ENCODE data around the gene FNIP2. TPM values are rescaled to one million over a fixed set of nuclear protein-coding genes. Genes with fewer than 3 reads are reported as not detected.

Gene FNIP2
- polyA plus RNA-seq, 1 experiment = 14.8 TPM

DNA sequence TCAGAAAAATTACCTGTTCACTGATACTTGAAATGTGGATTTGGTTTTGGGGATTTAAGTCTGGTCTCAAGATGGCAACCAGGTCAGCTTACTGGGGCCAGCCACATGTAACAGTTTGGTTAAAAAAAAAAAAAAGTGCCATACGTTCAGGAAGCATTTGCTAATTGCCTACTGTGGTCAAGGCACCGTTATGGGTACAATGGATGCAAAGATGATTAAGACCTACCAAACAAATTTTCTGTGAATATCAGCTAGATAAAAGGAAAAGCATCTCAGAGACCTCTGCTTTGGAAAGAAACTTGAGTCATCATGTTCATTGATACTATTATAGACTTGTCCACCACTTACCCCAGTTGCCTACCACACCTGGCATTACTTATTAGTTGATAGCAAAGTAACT lies 80.9 kb downstream of the FNIP2 start:
- no peak overlapping the region for H3K4me3 ChIP-seq (ENCODE audit: low read depth, low read length)
- H3K27me3 ChIP-seq (ENCODE audit: control insufficient read depth, insufficient read depth, low read length) = no peaks in the 10 kb centered on the region
- ChIA-PET POLR2A (no interaction called here), CTCF (interaction anchor here (0.7 to 4.7 kb wide), 8 partner anchors 11 to 352 kb away, joined by 3 to 29 read pairs (median 4); no protein-coding TSS in a partner anchor)
- 0 out of 2 replicates have a peak, but pooled peaks cover 2% of the 10 kb centered on the region for H3K36me3 ChIP-seq (ENCODE audit: control insufficient read depth, insufficient read depth, low read length)
- TF ChIP-seq, protein P1, sequence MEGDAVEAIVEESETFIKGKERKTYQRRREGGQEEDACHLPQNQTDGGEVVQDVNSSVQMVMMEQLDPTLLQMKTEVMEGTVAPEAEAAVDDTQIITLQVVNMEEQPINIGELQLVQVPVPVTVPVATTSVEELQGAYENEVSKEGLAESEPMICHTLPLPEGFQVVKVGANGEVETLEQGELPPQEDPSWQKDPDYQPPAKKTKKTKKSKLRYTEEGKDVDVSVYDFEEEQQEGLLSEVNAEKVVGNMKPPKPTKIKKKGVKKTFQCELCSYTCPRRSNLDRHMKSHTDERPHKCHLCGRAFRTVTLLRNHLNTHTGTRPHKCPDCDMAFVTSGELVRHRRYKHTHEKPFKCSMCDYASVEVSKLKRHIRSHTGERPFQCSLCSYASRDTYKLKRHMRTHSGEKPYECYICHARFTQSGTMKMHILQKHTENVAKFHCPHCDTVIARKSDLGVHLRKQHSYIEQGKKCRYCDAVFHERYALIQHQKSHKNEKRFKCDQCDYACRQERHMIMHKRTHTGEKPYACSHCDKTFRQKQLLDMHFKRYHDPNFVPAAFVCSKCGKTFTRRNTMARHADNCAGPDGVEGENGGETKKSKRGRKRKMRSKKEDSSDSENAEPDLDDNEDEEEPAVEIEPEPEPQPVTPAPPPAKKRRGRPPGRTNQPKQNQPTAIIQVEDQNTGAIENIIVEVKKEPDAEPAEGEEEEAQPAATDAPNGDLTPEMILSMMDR (IDR thresholded peaks at IDR 0.05; ENCODE audit: insufficient read depth, low read depth, low read length) = no peak
- no peak for DNase-seq (ENCODE audit: low read depth)

DNA sequence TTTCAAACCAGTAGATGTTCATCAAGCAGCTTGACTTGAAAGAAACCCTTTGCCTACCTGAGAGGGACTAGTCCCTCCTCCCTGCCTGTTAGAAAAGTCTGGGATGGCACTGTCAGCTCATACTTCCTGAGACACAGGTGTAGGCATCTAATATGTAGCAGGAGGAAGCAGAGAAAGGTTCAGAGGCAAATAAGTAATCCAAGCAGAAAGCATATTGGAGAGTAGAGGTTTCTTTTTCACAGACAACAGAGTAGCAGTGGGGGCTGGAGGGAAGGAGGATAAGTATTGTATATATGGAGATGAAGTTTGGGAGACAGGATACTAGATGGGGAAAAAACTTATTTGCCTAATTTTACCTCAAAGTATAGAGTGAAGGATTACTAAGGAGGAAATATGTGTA lies 81.5 kb downstream of the FNIP2 start:
- CTCF ChIA-PET = interaction anchor here (0.7 to 4.7 kb wide), 9 partner anchors 12 to 351 kb away, joined by 3 to 29 read pairs (median 4); no protein-coding TSS in a partner anchor
- no peak overlapping the region for H3K4me3 ChIP-seq (ENCODE audit: low read depth, low read length)
- POLR2A ChIA-PET = no interaction called here
- TF ChIP-seq, protein P1 (IDR thresholded peaks at IDR 0.05; ENCODE audit: insufficient read depth, low read depth, low read length) = no peak
- 0 out of 2 replicates have a peak, but pooled peaks cover 2% of the 10 kb centered on the region for H3K36me3 ChIP-seq (ENCODE audit: control insufficient read depth, insufficient read depth, low read length)
- H3K27me3 ChIP-seq (ENCODE audit: control insufficient read depth, insufficient read depth, low read length) = no peaks in the 10 kb centered on the region
- no peak for DNase-seq (ENCODE audit: low read depth)

- TF ChIP-seq, protein P1 (IDR thresholded peaks at IDR 0.05; ENCODE audit: insufficient read depth, low read depth, low read length) = peak; percentile 53
- DNase-seq (ENCODE audit: low read depth) = no peak
- 0 out of 2 replicates have a peak, but pooled peaks cover 2% of the 10 kb centered on the region for H3K36me3 ChIP-seq (ENCODE audit: control insufficient read depth, insufficient read depth, low read length)
- CTCF ChIA-PET = interaction anchor here (0.7 to 4.7 kb wide), 23 partner anchors 10 to 444 kb away, joined by 3 to 29 read pairs (median 4); no protein-coding TSS in a partner anchor
- POLR2A ChIA-PET = no interaction called here
- H3K27me3 ChIP-seq (ENCODE audit: control insufficient read depth, insufficient read depth, low read length) = no peaks in the 10 kb centered on the region
- no peak overlapping the region for H3K4me3 ChIP-seq (ENCODE audit: low read depth, low read length)
Measured at GRCh38 chr4:158850800-158851644, 82.2 kb downstream of the FNIP2 start.

DNA sequence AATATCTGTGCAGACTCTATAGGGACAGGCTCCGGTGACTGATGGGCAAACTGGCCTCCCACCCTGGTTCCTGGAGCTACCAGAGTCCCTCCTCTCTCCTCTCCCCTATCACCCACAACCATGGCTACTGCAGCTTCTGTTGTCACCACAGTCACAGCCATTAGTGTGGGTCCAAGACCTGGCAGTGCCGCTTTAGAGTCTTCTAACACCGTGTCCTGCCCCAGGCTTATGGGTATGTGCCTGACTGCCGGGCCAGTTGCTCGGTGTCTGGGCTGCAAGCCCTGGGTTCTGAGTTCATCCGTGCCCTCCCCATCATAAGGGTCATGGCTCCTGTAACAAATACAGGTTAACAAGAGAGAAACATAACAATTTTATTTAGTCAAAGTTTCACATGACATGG lies 85.4 kb downstream of the FNIP2 start:
- POLR2A ChIA-PET = no interaction called here
- H3K4me3 ChIP-seq (ENCODE audit: low read depth, low read length) = no peak overlapping the region
- no peak for DNase-seq (ENCODE audit: low read depth)
- H3K36me3 ChIP-seq (ENCODE audit: control insufficient read depth, insufficient read depth, low read length) = 0 out of 2 replicates have a peak, but pooled peaks cover 1% of the 10 kb centered on the region
- CTCF ChIA-PET = interaction anchor here (1.2 to 3.8 kb wide), 2 partner anchors 337 to 348 kb away, joined by 3 to 30 read pairs; no protein-coding TSS in a partner anchor
- TF ChIP-seq, protein P1 (IDR thresholded peaks at IDR 0.05; ENCODE audit: insufficient read depth, low read depth, low read length) = no peak
- no peaks in the 10 kb centered on the region for H3K27me3 ChIP-seq (ENCODE audit: control insufficient read depth, insufficient read depth, low read length)

DNA sequence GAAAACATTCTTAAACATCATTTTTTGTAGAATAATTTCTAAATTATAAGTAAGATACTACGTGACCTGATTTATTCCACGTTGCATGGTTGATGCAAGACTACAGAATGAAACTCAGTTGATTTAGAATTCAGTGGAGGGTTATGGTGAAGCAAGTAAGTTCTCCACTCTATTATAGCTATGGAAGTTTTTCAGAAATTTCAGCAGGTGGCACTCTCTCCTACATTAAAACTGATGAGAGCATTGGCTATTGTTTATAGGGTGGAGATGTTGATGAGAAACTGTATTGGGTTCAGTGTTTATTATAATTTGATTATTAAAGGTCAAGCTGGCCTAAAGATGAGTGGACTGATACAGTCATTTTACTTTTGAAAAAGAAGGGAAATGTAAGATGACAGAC lies 88.0 kb downstream of the FNIP2 start:
- ChIA-PET POLR2A (interaction anchor here (0.9 kb wide), 1 partner anchor 347 kb away, joined by 4 read pairs; no protein-coding TSS in a partner anchor), CTCF (interaction anchor here (0.6 to 3.8 kb wide), 17 partner anchors 13 to 586 kb away, joined by 3 to 30 read pairs (median 4); no protein-coding TSS in a partner anchor)
- no peaks in the 10 kb centered on the region for H3K27me3 ChIP-seq (ENCODE audit: control insufficient read depth, insufficient read depth, low read length)
- H3K36me3 ChIP-seq (ENCODE audit: control insufficient read depth, insufficient read depth, low read length) = peaks cover 2% of the 10 kb centered on the region
- TF ChIP-seq, protein P1 (IDR thresholded peaks at IDR 0.05; ENCODE audit: insufficient read depth, low read depth, low read length) = peak; percentile 55
- no peak for DNase-seq (ENCODE audit: low read depth)
- H3K4me3 ChIP-seq (ENCODE audit: low read depth, low read length) = no peak overlapping the region
